HepG2 (cell line): ENCODE results near the gene EPG5. TPM values are rescaled to one million over a fixed set of nuclear protein-coding genes. Genes with fewer than 3 reads are reported as not detected.
"Not testable (repeated sequence)": the region's sequence is repeated elsewhere in the genome, so short reads cannot be mapped to it uniquely, and the experiment has no call there.

Experiments
- ATAC-seq: fragments of 200-7000 bp; cut with Tn5 transposase; 3 replicates; pipeline ENCODE4 v1.9.1; 2020; ENCODE audit warnings: mild to moderate bottlenecking, moderate library complexity
- BruUV-seq: library from RNA; stranded (reverse); fragments of 400-500 nt; replicated peaks from 2 replicates; lab custom pipeline; 2021; lab: Mats Ljungman, UMichigan
- CTCF ChIA-PET: fragments of 300-600 bp; formaldehyde crosslinking; extraction: SDS; loops from one replicate; lab custom pipeline; 2021; ENCODE audit warnings: low total read pairs, inconsistent platforms, low intra/inter-chr PET ratio; lab: Yijun Ruan, JAX
- POLR2A ChIA-PET: fragments of 350-600 bp; sonication (Branson Sonifier 250); formaldehyde crosslinking; loops from one replicate; lab custom pipeline; 2020; ENCODE audit warnings: antibody characterized with exemption, inconsistent platforms; lab: Yijun Ruan, JAX
- DNase-seq: peaks from one replicate; pipeline ENCODE4 v3.0.0-alpha.2; 2015; ENCODE audit warnings: low spot score
- FAIRE-seq: peaks from 3 replicates; lab custom pipeline; 2011; peaks lifted over from hg19 to GRCh38; lab: Jason Lieb, UNC
- H2AFZ ChIP-seq: one replicate; pipeline ENCODE4 v1.6.1; 2011; ENCODE audit warnings: low read length, inconsistent platforms
- H3K27ac ChIP-seq: fragments of 300-600 bp; 3 replicates; pipeline ENCODE4 v1.8.0; 2011; ENCODE audit warnings: mixed run types, mild to moderate bottlenecking, mixed read lengths, low read length, inconsistent platforms; ENCODE audit not compliant: insufficient read depth; ENCODE audit errors: extremely low read length
- H3K27me3 ChIP-seq, 2 experiments: fragments of 200-600 bp in 1 of 2; 2 replicates in 1 of 2; 3 replicates in 1 of 2; pipeline versions ENCODE4 v1.6.0 to v1.8.0; 2011; ENCODE audit warnings: low read length in 2 of 2, mild to moderate bottlenecking in 2 of 2, moderate library complexity in 2 of 2, inconsistent platforms in 1 of 2; ENCODE audit not compliant: insufficient read depth in 2 of 2, control insufficient read depth in 1 of 2
- H3K36me3 ChIP-seq, 2 experiments: fragments of 200-600 bp in 1 of 2; replicated peaks in 1 of 2; 2 replicates in 1 of 2; 3 replicates in 1 of 2; pipeline versions ENCODE4 v1.5.1 to v1.8.0; 2011; ENCODE audit warnings: low read length in 2 of 2, inconsistent platforms in 1 of 2; ENCODE audit not compliant: insufficient read depth in 2 of 2, control insufficient read depth in 1 of 2
- H3K4me1 ChIP-seq: 2 replicates; pipeline ENCODE4 v1.5.1; 2012; ENCODE audit warnings: low read length, inconsistent platforms; ENCODE audit not compliant: insufficient read depth
- H3K4me2 ChIP-seq: 2 replicates; pipeline ENCODE4 v1.6.0; 2011; ENCODE audit warnings: low read depth, low read length, inconsistent platforms
- H3K4me3 ChIP-seq, 3 experiments: fragments of 200-600 bp in 1 of 3; sonication (generic), shearing (Covaris generic) in 1 of 3; replicated peaks in 1 of 3; 2 replicates each; pipeline ENCODE4 v1.5.1; 2011 to 2016; ENCODE audit warnings: low read length in 3 of 3, inconsistent platforms in 2 of 3, low read depth in 2 of 3, mild to moderate bottlenecking in 2 of 3, control low read depth in 1 of 3, mixed read lengths in 1 of 3; ENCODE audit not compliant: insufficient read depth in 1 of 3
- H3K79me2 ChIP-seq: one replicate; pipeline ENCODE4 v1.6.1; 2011; ENCODE audit warnings: low read length, inconsistent platforms; ENCODE audit not compliant: insufficient read depth
- H3K9ac ChIP-seq: 2 replicates; pipeline ENCODE4 v1.6.0; 2011; ENCODE audit warnings: mild to moderate bottlenecking, low read depth, low read length, inconsistent platforms; ENCODE audit not compliant: insufficient read depth
- H3K9me3 ChIP-seq: 2 replicates; pipeline ENCODE4 v1.5.1; 2012; ENCODE audit warnings: mild to moderate bottlenecking, low read length
- H4K20me1 ChIP-seq: 2 replicates; pipeline ENCODE4 v1.6.0; 2011; ENCODE audit warnings: inconsistent platforms, mild to moderate bottlenecking, low read length, moderate library complexity; ENCODE audit not compliant: insufficient read depth
- RARA ChIP-seq: IDR thresholded peaks from 2 replicates; pipeline ENCODE4 v1.6.1; 2016; ENCODE audit warnings: missing genetic modification reagents, missing compliant biosample characterization
- ZBTB7A ChIP-seq: sonication (generic); formaldehyde crosslinking; IDR thresholded peaks from 2 replicates; pipeline ENCODE4 v1.8.0; 2022; ENCODE audit warnings: mild to moderate bottlenecking, missing genetic modification reagents
- ZMYM4 ChIP-seq: sonication (generic); formaldehyde crosslinking; IDR thresholded peaks from 2 replicates; pipeline ENCODE4 v1.8.1; 2023; ENCODE audit warnings: mild to moderate bottlenecking, missing genetic modification reagents
- WGBS: methylation state at CpG from one replicate; pipeline ENCODE4 v1.1.6; 2017; ENCODE audit warnings: low lambda C conversion rate; 5-methylcytosine and 5-hydroxymethylcytosine counted together
- in situ Hi-C: cut with HindIII; loops from 2 replicates; pipeline ENCODE4 v1.10.0; 2017; ENCODE audit warnings: low pct_unique_long_range_greater_than_20kb; ENCODE audit not compliant: extremely low pct_ligation_motif_present
- intact Hi-C: fragments of 100-400 bp; cut with micrococcal nuclease; formaldehyde crosslinking; loops from one replicate; pipeline ENCODE4 v1.10.0; 2022; ENCODE audit not compliant: unreplicated experiment
- polyA plus RNA-seq, 8 experiments: library from polyadenylated mRNA; depleted of rRNA in 3 of 8; stranded (reverse) in 7 of 8; unstranded in 1 of 8; fragments of >200 nt; fragmentation: Illumina TruSeq in 4 of 8; extraction: Trizol in 4 of 8; gene quantifications; 2 replicates each; pipeline versions ENCODE4 v1.2.1 to v1.2.3, GENCODE V29; 2011 to 2016; ENCODE audit warnings: low read depth in 4 of 8, missing spikeins in 1 of 8, mixed read lengths in 1 of 8; ENCODE audit not compliant: insufficient read depth in 1 of 8
- total RNA-seq, 5 experiments: library from RNA; depleted of rRNA; stranded (reverse); fragments of >200 nt; fragmentation: Illumina TruSeq; extraction: Trizol; gene quantifications; 2 replicates each; pipeline ENCODE4 v1.2.3, GENCODE V29; 2016; ENCODE audit warnings: low read depth in 1 of 5
- TF ChIP-seq, protein P1 (sequence below): sonication (generic); formaldehyde crosslinking; IDR thresholded peaks from 2 replicates; pipeline ENCODE4 v1.5.0; 2020; ENCODE audit warnings: mild to moderate bottlenecking, missing genetic modification reagents, moderate library complexity
- TF ChIP-seq, protein P2 (sequence below), 2 experiments: sonication (generic) in 1 of 2; formaldehyde crosslinking in 1 of 2; IDR thresholded peaks; 2 replicates each; pipeline versions ENCODE4 v1.4.0 to v1.6.1; 2016 to 2020; ENCODE audit warnings: borderline replicate concordance in 1 of 2, low read depth in 1 of 2, mild to moderate bottlenecking in 1 of 2, missing genetic modification reagents in 1 of 2
- TF ChIP-seq, protein P3 (sequence below): sonication (generic); formaldehyde crosslinking; IDR thresholded peaks from 2 replicates; pipeline ENCODE4 v1.4.0; 2020; ENCODE audit warnings: missing genetic modification reagents

Gene EPG5
- total and polyA plus RNA-seq, 2 of the 13 experiments (the other 11 are each of a cell fraction or from before 2014, with no cell fraction given) = 6.7 to 9.3 TPM

DNA sequence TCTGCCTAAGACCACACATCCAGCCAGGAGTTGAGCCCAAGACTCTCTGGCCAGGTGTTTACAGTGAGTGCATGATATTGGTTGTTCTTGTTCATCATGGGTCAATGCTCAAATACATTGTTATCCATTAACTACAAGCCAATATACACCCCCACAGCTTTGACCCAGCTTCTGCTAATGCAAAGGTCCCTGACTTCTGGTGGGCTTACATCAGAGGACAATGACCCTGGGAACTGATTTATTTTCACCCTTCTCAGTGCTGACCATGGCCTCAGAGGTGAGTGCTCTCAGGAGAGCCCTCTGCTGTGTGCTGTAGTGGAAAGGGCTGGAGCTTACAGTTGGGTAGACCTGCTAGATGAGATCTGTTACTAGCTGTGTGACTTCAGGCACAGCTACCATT is 152.4 kb downstream of the EPG5 start (continued):
- TF ChIP-seq, protein P1, sequence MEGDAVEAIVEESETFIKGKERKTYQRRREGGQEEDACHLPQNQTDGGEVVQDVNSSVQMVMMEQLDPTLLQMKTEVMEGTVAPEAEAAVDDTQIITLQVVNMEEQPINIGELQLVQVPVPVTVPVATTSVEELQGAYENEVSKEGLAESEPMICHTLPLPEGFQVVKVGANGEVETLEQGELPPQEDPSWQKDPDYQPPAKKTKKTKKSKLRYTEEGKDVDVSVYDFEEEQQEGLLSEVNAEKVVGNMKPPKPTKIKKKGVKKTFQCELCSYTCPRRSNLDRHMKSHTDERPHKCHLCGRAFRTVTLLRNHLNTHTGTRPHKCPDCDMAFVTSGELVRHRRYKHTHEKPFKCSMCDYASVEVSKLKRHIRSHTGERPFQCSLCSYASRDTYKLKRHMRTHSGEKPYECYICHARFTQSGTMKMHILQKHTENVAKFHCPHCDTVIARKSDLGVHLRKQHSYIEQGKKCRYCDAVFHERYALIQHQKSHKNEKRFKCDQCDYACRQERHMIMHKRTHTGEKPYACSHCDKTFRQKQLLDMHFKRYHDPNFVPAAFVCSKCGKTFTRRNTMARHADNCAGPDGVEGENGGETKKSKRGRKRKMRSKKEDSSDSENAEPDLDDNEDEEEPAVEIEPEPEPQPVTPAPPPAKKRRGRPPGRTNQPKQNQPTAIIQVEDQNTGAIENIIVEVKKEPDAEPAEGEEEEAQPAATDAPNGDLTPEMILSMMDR = 0 out of 2 replicates have a peak, but pooled peaks have one; percentile 20
- TF ChIP-seq, protein P2, sequence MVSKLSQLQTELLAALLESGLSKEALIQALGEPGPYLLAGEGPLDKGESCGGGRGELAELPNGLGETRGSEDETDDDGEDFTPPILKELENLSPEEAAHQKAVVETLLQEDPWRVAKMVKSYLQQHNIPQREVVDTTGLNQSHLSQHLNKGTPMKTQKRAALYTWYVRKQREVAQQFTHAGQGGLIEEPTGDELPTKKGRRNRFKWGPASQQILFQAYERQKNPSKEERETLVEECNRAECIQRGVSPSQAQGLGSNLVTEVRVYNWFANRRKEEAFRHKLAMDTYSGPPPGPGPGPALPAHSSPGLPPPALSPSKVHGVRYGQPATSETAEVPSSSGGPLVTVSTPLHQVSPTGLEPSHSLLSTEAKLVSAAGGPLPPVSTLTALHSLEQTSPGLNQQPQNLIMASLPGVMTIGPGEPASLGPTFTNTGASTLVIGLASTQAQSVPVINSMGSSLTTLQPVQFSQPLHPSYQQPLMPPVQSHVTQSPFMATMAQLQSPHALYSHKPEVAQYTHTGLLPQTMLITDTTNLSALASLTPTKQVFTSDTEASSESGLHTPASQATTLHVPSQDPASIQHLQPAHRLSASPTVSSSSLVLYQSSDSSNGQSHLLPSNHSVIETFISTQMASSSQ (IDR thresholded peaks at IDR 0.05; ENCODE audit: low read depth) = peak; percentile 20; the same call in 1 of the 2 replicates
- TF ChIP-seq, protein P2 (CRISPR knock-in tag; IDR thresholded peaks at IDR 0.05; ENCODE audit: borderline replicate concordance) = not testable (repeated sequence)
- peak; percentile 50; the same call in 1 of the 2 replicates for TF ChIP-seq RARA
- TF ChIP-seq ZBTB7A (CRISPR knock-in tag) = peak; percentile 32; the same call in 1 of the 2 replicates
- 0 out of 2 replicates have a peak, but pooled peaks have one; percentile 27 for TF ChIP-seq ZMYM4

DNA sequence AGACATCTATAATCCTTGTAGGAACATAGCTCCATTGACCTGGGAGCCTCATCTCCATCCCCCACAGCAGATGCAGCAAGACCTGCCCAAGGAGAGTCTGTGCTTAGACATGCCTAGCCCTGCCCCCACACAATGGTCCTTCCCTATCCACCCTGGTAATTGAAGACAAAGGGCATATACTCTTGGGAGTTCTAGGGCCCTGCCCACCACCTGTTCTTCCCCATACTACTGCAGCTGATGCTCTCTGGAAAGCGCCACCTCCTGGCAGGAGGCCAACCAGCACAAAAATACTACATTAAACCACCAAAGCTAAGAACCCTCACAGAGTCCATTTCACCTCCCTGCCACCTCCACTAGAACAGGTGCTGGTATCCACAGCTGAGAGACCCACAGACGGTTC is 160.0 kb downstream of the EPG5 start:
- H3K36me3 ChIP-seq, H3K4me1 ChIP-seq, H3K27me3 ChIP-seq, H3K4me2 ChIP-seq, H3K9ac ChIP-seq, intact Hi-C loops, BruUV-seq: not testable (repeated sequence)
- peak; percentile 17 for DNase-seq
- WGBS = 5% methylated on average over 2 of the region's 2 CpGs
- TF ChIP-seq, protein P3, sequence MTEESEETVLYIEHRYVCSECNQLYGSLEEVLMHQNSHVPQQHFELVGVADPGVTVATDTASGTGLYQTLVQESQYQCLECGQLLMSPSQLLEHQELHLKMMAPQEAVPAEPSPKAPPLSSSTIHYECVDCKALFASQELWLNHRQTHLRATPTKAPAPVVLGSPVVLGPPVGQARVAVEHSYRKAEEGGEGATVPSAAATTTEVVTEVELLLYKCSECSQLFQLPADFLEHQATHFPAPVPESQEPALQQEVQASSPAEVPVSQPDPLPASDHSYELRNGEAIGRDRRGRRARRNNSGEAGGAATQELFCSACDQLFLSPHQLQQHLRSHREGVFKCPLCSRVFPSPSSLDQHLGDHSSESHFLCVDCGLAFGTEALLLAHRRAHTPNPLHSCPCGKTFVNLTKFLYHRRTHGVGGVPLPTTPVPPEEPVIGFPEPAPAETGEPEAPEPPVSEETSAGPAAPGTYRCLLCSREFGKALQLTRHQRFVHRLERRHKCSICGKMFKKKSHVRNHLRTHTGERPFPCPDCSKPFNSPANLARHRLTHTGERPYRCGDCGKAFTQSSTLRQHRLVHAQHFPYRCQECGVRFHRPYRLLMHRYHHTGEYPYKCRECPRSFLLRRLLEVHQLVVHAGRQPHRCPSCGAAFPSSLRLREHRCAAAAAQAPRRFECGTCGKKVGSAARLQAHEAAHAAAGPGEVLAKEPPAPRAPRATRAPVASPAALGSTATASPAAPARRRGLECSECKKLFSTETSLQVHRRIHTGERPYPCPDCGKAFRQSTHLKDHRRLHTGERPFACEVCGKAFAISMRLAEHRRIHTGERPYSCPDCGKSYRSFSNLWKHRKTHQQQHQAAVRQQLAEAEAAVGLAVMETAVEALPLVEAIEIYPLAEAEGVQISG = peak; percentile 79
- TF ChIP-seq, protein P1 = peak; percentile 54
- TF ChIP-seq, all 625 proteins: peak for 2; not testable (repeated sequence) for 623
- FAIRE-seq, H3K9me3 ChIP-seq, H2AFZ ChIP-seq, POLR2A ChIA-PET, H3K79me2 ChIP-seq, H3K4me3 ChIP-seq, H3K27ac ChIP-seq, in situ Hi-C loops, H4K20me1 ChIP-seq: not testable (repeated sequence)
- ATAC-seq = peak; percentile 31; the same call in 1 of the 3 replicates
- CTCF ChIA-PET = interaction anchor here (0.9 kb wide), 1 partner anchor 116 kb away, joined by 3 read pairs; no protein-coding TSS in a partner anchor
